IMR-90 (cell line): ENCODE data around the gene PAM.

Source experiments
- BHLHE40 ChIP-seq: fragments of 150-350 bp; IDR thresholded peaks from 2 replicates; pipeline ENCODE4 v1.6.1; 2016; ENCODE audit warnings: mild to moderate bottlenecking, low read depth, low read length
- CEBPB ChIP-seq: IDR thresholded peaks from 2 replicates; pipeline ENCODE4 v1.6.1; 2012; ENCODE audit warnings: low read depth, low read length, improper control_type of control experiment
- FOS ChIP-seq: fragments of 150-350 bp; IDR thresholded peaks from 2 replicates; pipeline ENCODE4 v1.6.1; 2016; ENCODE audit warnings: low read depth, low read length
- MAFK ChIP-seq: IDR thresholded peaks from 2 replicates; pipeline ENCODE4 v1.6.1; 2012; ENCODE audit warnings: low read depth, low read length, improper control_type of control experiment
- POLR2A ChIP-seq: IDR thresholded peaks from 2 replicates; pipeline ENCODE4 v1.6.1; 2012; ENCODE audit warnings: mild to moderate bottlenecking, low read depth, low read length
- RAD21 ChIP-seq: IDR thresholded peaks from 2 replicates; pipeline ENCODE4 v1.6.1; 2012; ENCODE audit warnings: low read length, improper control_type of control experiment
- RCOR1 ChIP-seq: IDR thresholded peaks from 2 replicates; pipeline ENCODE4 v1.6.1; 2012; ENCODE audit warnings: mild to moderate bottlenecking, low read length, improper control_type of control experiment; ENCODE audit not compliant: insufficient replicate concordance
- SMC3 ChIP-seq: fragments of 150-350 bp; IDR thresholded peaks from 2 replicates; pipeline ENCODE4 v1.6.1; 2016; ENCODE audit warnings: low read depth, mild to moderate bottlenecking, antibody characterized with exemption, low read length, moderate library complexity
- TF ChIP-seq, protein P1 (sequence below): conservative IDR thresholded peaks from 2 replicates; pipeline ENCODE4 v1.5.1; 2012; ENCODE audit warnings: mild to moderate bottlenecking, low read depth, low read length, improper control_type of control experiment
- TF ChIP-seq, protein P2 (sequence below): fragments of 150-350 bp; IDR thresholded peaks from 2 replicates; pipeline ENCODE4 v1.6.1; 2016; ENCODE audit warnings: low read depth, mild to moderate bottlenecking, low read length, moderate library complexity, borderline replicate concordance
- TF ChIP-seq, protein P3 (sequence below): fragments of 150-350 bp; IDR thresholded peaks from 2 replicates; pipeline ENCODE4 v1.6.1; 2017; ENCODE audit warnings: mild to moderate bottlenecking, antibody characterized with exemption, low read length, low read depth

DNA sequence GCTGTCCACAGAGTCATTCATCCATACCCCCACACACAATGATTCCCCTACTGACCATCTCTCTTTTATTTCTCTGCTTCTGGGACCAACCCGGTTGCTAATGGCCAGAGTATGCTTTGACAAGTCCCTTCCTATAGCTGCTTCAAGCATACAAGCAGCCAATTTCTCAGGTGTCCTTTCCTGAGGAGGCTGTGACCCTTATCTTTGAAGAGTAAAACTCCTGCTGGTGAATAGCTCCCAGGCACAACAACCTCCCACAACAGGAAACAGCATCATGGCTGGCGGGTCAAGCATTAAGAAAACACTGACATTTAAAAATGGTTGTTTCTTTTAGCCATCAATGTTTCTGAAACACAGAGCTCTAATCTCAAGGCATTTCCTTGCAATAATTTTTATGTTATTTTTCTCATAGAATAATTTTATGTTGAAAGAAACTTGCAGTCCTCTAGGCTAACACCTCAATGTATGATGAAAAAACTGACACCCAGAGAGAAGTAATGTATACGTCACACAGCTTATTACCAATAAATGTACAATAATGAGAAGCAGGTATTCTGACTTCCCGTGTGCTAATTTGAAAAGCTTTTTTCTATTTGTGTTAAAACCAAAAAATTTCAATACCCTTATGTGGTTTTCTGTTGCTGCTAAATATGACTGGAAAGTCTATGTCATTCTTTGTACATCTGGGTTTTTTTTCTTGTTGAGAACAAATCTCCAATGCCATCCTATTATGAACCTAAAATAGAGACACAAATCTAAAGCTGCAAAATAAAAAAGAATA, 7.5 kb upstream of the PAM start:
- TF ChIP-seq SMC3 (no peak), MAFK (no peak), BHLHE40 (no peak), POLR2A (no peak), CEBPB (no peak), RAD21 (no peak), RCOR1 (no peak), FOS (no peak)
- TF ChIP-seq, protein P1, sequence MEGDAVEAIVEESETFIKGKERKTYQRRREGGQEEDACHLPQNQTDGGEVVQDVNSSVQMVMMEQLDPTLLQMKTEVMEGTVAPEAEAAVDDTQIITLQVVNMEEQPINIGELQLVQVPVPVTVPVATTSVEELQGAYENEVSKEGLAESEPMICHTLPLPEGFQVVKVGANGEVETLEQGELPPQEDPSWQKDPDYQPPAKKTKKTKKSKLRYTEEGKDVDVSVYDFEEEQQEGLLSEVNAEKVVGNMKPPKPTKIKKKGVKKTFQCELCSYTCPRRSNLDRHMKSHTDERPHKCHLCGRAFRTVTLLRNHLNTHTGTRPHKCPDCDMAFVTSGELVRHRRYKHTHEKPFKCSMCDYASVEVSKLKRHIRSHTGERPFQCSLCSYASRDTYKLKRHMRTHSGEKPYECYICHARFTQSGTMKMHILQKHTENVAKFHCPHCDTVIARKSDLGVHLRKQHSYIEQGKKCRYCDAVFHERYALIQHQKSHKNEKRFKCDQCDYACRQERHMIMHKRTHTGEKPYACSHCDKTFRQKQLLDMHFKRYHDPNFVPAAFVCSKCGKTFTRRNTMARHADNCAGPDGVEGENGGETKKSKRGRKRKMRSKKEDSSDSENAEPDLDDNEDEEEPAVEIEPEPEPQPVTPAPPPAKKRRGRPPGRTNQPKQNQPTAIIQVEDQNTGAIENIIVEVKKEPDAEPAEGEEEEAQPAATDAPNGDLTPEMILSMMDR: no peak
- TF ChIP-seq, protein P2, sequence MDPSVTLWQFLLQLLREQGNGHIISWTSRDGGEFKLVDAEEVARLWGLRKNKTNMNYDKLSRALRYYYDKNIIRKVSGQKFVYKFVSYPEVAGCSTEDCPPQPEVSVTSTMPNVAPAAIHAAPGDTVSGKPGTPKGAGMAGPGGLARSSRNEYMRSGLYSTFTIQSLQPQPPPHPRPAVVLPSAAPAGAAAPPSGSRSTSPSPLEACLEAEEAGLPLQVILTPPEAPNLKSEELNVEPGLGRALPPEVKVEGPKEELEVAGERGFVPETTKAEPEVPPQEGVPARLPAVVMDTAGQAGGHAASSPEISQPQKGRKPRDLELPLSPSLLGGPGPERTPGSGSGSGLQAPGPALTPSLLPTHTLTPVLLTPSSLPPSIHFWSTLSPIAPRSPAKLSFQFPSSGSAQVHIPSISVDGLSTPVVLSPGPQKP: no peak
- TF ChIP-seq, protein P3, sequence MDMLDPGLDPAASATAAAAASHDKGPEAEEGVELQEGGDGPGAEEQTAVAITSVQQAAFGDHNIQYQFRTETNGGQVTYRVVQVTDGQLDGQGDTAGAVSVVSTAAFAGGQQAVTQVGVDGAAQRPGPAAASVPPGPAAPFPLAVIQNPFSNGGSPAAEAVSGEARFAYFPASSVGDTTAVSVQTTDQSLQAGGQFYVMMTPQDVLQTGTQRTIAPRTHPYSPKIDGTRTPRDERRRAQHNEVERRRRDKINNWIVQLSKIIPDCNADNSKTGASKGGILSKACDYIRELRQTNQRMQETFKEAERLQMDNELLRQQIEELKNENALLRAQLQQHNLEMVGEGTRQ: no peak
